Upper lobe of right lung (tissue), 1 donor: ENCODE results near the gene SIPA1L3. TPM values are rescaled to one million over a fixed set of nuclear protein-coding genes. Genes with fewer than 3 reads are reported as not detected.

Source experiments
- ATAC-seq: fragments of 200-7000 bp; cut with Tn5 transposase; one replicate; pipeline ENCODE4 v1.9.1; 2020; ENCODE audit warnings: mild to moderate bottlenecking, moderate library complexity
- DNase-seq: peaks from one replicate; pipeline ENCODE4 v3.0.0-alpha.2; 2020
- H3K27ac ChIP-seq: fragments of 200-600 bp; one replicate; pipeline ENCODE4 v1.8.0; 2022
- H3K27me3 ChIP-seq: fragments of 200-600 bp; one replicate; pipeline ENCODE4 v1.8.0; 2022; ENCODE audit warnings: mild to moderate bottlenecking
- H3K36me3 ChIP-seq: fragments of 200-600 bp; one replicate; pipeline ENCODE4 v1.8.0; 2022
- H3K4me1 ChIP-seq: fragments of 200-600 bp; one replicate; pipeline ENCODE4 v1.8.0; 2022
- H3K4me3 ChIP-seq: fragments of 200-600 bp; one replicate; pipeline ENCODE4 v1.8.0; 2022; ENCODE audit warnings: mild to moderate bottlenecking
- H3K9me3 ChIP-seq: fragments of 200-600 bp; one replicate; pipeline ENCODE4 v1.8.0; 2022
- intact Hi-C: fragments of 100-400 bp; cut with DNase I; formaldehyde crosslinking; loops from one replicate; pipeline ENCODE4 v1.11.0; 2022
- total RNA-seq: library from RNA; stranded (reverse); fragmentation: NEBNext Ultra II Directional; extraction: Animal tissue kit (Norgen Biotek cat#: 25700); gene quantifications from one replicate; pipeline ENCODE4 v1.2.1, GENCODE V29; 2021
- TF ChIP-seq, protein P1 (sequence below): fragments of 200-600 bp; IDR thresholded peaks from one replicate; pipeline ENCODE4 v1.8.0; 2022; ENCODE audit warnings: antibody characterized with exemption
- donor health status: DM: no; HTN: yes; CAD: no; lungs with severe emphysema.

SIPA1L3 gene
- total RNA-seq, 1 donor from 2014 or later, result 66.3 TPM

DNA sequence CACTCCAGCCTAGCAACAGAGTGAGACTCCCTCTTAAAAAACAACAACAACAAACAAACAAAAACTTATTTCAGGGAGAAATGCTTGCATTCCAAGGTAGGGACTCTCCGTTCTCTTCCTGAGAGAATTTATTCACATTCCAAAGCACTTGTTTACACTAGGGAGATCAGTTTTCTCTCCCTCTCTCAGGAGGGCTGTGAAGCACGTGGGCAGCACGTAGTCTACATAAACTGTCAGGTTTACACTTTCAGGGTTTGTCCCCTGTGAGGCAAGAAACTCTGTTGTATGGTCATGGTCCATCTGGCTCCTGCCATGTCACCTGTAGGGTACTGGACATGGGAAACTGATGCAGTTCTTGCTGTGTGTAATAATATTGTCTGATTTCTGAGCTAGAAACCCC lies 32.2 kb upstream of the SIPA1L3 start:
- ATAC-seq (no peak), DNase-seq (no peak)
- Histone ChIP-seq H3K4me3 (no peak overlapping the region), H3K36me3 (no peaks in the 10 kb centered on the region), H3K9me3 (no peaks in the 10 kb centered on the region), H3K4me1 (no peaks in the 10 kb centered on the region), H3K27ac (no peak overlapping the region), H3K27me3 (no peaks in the 10 kb centered on the region)
- TF ChIP-seq, protein P1, sequence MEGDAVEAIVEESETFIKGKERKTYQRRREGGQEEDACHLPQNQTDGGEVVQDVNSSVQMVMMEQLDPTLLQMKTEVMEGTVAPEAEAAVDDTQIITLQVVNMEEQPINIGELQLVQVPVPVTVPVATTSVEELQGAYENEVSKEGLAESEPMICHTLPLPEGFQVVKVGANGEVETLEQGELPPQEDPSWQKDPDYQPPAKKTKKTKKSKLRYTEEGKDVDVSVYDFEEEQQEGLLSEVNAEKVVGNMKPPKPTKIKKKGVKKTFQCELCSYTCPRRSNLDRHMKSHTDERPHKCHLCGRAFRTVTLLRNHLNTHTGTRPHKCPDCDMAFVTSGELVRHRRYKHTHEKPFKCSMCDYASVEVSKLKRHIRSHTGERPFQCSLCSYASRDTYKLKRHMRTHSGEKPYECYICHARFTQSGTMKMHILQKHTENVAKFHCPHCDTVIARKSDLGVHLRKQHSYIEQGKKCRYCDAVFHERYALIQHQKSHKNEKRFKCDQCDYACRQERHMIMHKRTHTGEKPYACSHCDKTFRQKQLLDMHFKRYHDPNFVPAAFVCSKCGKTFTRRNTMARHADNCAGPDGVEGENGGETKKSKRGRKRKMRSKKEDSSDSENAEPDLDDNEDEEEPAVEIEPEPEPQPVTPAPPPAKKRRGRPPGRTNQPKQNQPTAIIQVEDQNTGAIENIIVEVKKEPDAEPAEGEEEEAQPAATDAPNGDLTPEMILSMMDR, result no peak
- intact Hi-C loops, result no loop called here

DNA sequence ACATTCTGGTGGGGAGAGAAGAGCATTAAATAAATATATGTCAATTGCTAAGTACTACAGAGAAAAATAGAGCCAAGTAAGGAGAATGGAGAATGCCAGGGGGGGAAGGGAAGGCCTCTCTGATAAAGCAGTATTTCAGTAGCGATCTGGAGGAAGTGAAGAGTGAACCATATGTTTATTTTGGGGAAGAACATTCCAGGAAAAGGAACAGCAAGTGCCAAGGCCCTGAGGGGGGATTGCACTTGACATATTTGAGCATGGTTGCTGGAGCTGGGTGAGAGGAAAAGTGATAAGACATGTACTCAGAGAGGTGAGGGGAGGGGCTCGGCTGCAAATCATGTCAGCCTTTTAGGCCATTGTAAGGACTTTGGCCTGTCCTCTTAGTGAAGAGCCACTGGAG lies 31.0 kb upstream of the SIPA1L3 start:
- no peaks in the 10 kb centered on the region for H3K27me3 ChIP-seq
- H3K4me1 ChIP-seq, result no peaks in the 10 kb centered on the region
- no peak overlapping the region for H3K4me3 ChIP-seq
- no peak for DNase-seq
- intact Hi-C loops, result no loop called here
- H3K36me3 ChIP-seq, result no peaks in the 10 kb centered on the region
- peak; percentile 63 for ATAC-seq
- TF ChIP-seq, protein P1, result no peak
- H3K27ac ChIP-seq, result no peak overlapping the region
- H3K9me3 ChIP-seq, result no peaks in the 10 kb centered on the region

DNA sequence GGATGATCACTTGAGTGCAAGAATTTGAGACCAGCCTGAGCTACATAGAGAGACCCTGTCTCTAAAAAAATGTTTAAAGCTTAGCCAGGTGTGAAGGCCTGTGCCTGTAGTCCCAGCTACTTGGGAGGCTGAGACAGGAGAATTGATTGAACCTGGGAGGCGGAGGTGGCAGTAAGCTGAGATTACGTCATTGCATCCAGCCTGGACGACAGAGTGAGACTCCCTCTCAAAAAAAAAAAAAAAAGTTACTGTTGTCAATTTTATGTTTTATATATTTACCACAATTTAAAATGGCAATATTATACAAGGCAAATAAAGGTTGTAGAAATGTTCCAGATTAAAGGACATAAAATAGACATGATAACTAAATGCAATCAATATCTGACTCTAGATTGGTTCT lies 29.9 kb upstream of the SIPA1L3 start:
- no peaks in the 10 kb centered on the region for H3K4me1 ChIP-seq
- intact Hi-C loops, result no loop called here
- no peak overlapping the region for H3K27ac ChIP-seq
- no peaks in the 10 kb centered on the region for H3K36me3 ChIP-seq
- H3K4me3 ChIP-seq, result no peak overlapping the region
- TF ChIP-seq, protein P1, result no peak
- ATAC-seq (no peak), DNase-seq (no peak)
- no peaks in the 10 kb centered on the region for H3K9me3 ChIP-seq
- H3K27me3 ChIP-seq, result no peaks in the 10 kb centered on the region

DNA sequence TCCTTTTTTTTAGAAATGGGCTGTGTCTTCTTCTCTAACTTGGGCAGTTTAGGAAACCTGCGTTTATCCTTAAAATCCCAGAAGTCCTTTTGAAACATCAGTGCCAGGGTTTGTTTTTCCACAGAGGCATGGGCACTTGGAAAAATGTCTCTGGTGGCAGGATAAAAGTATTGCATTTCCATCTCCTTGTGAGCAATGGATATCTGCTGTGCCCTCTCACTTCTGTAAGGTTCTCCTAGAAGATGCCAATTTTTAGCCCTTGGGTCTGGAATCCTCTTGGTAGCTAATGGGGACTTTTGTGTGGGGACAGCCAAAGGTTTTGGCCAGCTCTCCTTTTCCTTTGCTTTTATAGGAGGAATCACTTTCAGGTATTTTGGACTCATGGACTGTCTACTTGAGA lies 21.6 kb upstream of the SIPA1L3 start:
- no peak for DNase-seq
- Histone ChIP-seq H3K4me3 (no peak overlapping the region), H3K4me1 (no peaks in the 10 kb centered on the region), H3K9me3 (no peaks in the 10 kb centered on the region), H3K27me3 (peaks cover 9% of the 10 kb centered on the region), H3K36me3 (no peaks in the 10 kb centered on the region), H3K27ac (no peak overlapping the region)
- intact Hi-C loops, result no loop called here
- no peak for ATAC-seq
- TF ChIP-seq, protein P1, result no peak

DNA sequence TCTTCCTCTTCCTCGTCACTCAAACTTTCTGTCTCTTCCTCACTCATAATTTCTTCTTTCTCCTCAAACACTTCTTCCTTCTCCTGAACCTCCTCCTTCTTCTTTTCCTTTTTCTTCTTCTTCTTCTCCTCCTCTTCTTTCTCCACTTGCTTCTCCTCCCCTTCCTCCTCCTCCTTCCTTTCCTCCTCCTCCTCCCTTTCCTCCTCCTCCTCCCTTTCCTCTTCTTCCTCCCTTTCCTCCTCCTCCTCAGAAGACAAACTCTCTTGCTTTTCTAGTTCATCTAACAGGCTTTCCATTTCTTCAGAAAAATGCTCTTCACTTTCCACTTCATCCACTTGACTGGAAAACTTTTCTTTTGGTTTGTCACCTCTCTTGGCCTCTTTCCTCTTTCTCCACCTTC lies 20.4 kb upstream of the SIPA1L3 start:
- Histone ChIP-seq H3K4me3 (no peak overlapping the region), H3K27ac (no peak overlapping the region), H3K27me3 (peaks cover 9% of the 10 kb centered on the region), H3K4me1 (no peaks in the 10 kb centered on the region), H3K9me3 (no peaks in the 10 kb centered on the region), H3K36me3 (no peaks in the 10 kb centered on the region)
- ATAC-seq (no peak), DNase-seq (no peak)
- TF ChIP-seq, protein P1, result no peak
- intact Hi-C loops, result no loop called here

DNA sequence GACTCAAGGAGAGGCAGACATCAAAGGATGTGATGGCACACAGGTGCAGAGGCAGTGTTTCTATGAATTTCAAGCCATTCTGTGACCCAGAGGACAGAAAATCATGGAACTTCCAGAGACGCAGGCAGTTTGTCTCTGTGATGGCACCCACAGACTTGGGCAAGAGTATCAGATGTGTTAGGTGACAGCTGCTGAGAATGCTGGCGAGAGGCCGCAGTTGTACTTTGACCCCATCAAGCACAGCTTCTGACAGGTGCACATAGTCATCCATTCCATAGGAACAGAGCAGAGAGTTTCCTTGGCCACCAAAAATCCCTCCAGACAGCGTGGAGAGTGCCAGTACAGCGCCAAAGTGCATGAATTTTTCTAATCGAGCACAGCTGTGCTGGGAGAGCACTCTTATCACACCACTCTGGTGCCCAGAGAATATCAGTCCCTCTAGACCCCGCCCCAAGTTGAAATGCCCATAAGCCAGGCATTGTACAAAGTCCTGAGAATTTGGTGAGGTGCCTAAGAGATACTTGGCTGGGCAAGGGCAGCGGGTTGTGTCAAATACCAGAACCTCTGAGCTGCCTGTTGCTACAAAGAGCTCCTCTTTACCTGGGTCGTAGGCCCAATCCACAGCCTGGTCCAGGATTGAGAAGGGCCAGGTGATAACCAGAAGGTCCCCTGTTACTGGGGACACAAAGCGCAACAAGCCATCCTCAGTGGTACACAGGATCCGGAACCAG lies 13.0 kb upstream of the SIPA1L3 start:
- no peaks in the 10 kb centered on the region for H3K36me3 ChIP-seq
- no peak overlapping the region for H3K4me3 ChIP-seq
- intact Hi-C loops, result no loop called here
- no peak for DNase-seq
- TF ChIP-seq, protein P1, result no peak
- no peaks in the 10 kb centered on the region for H3K9me3 ChIP-seq
- peaks cover 11% of the 10 kb centered on the region for H3K27me3 ChIP-seq
- H3K27ac ChIP-seq, result no peak overlapping the region
- ATAC-seq, result no peak
- H3K4me1 ChIP-seq, result no peaks in the 10 kb centered on the region
